PC-3 (cell line): ENCODE results near the gene COL19A1. TPM values are rescaled to one million over a fixed set of nuclear protein-coding genes. Genes with fewer than 3 reads are reported as not detected.

Source experiments
- ATAC-seq: fragments of 200-7000 bp; cut with Tn5 transposase; 2 replicates; pipeline ENCODE4 v1.9.1; 2020; ENCODE audit warnings: mild to moderate bottlenecking, moderate library complexity
- BruUV-seq: library from RNA; stranded (reverse); fragments of 400-500 nt; replicated peaks from 2 replicates; lab custom pipeline; 2021; lab: Mats Ljungman, UMichigan
- CTCF ChIA-PET: fragments of 300-600 bp; sonication (Branson Sonifier 250); formaldehyde crosslinking; loops from one replicate; lab custom pipeline; 2022; ENCODE audit warnings: antibody characterized with exemption; lab: Charles Lee
- POLR2A ChIA-PET: fragments of 300-600 bp; sonication (Branson Sonifier 250); formaldehyde crosslinking; loops from one replicate; lab custom pipeline; 2022; ENCODE audit warnings: antibody characterized with exemption; ENCODE audit not compliant: unreplicated experiment; lab: Charles Lee
- DNase-seq: peaks from one replicate; pipeline ENCODE4 v3.0.0-alpha.2; 2015
- H2AFZ ChIP-seq: fragments of 300-600 bp; sonication (generic); 2 replicates; pipeline ENCODE4 v1.6.0; 2016; ENCODE audit warnings: antibody characterized with exemption, low read length
- H3F3A ChIP-seq: fragments of 300-600 bp; sonication (generic); one replicate; pipeline ENCODE4 v1.6.0; 2017; ENCODE audit warnings: antibody characterized with exemption, low read length, control low read depth, mild to moderate bottlenecking; ENCODE audit not compliant: unreplicated experiment
- H3K27ac ChIP-seq: fragments of 300-600 bp; sonication (generic); 2 replicates; pipeline ENCODE4 v1.5.1; 2016; ENCODE audit warnings: mild to moderate bottlenecking, low read length
- H3K27me3 ChIP-seq: fragments of 300-600 bp; sonication (generic); 2 replicates; pipeline ENCODE4 v1.6.1; 2016; ENCODE audit warnings: low read length, mixed read lengths
- H3K36me3 ChIP-seq: fragments of 300-600 bp; sonication (generic); 2 replicates; pipeline ENCODE4 v1.6.1; 2016; ENCODE audit warnings: low read depth, mixed run types, low read length, mixed read lengths
- H3K4me1 ChIP-seq: fragments of 300-600 bp; sonication (generic); 2 replicates; pipeline ENCODE4 v1.5.1; 2016; ENCODE audit warnings: low read length; ENCODE audit not compliant: insufficient read depth
- H3K4me2 ChIP-seq: fragments of 300-600 bp; sonication (generic); 2 replicates; pipeline ENCODE4 v1.6.0; 2016; ENCODE audit warnings: low read length
- H3K4me3 ChIP-seq: fragments of 300-600 bp; sonication (generic); 2 replicates; pipeline ENCODE4 v1.5.1; 2016; ENCODE audit warnings: mild to moderate bottlenecking, low read length, mixed read lengths
- H3K79me2 ChIP-seq: fragments of 300-600 bp; sonication (generic); 2 replicates; pipeline ENCODE4 v1.6.1; 2017; ENCODE audit warnings: low read length, mixed read lengths
- H3K9ac ChIP-seq: fragments of 300-600 bp; sonication (generic); 2 replicates; pipeline ENCODE4 v1.6.0; 2016; ENCODE audit warnings: mild to moderate bottlenecking, low read length
- H3K9me2 ChIP-seq: fragments of 300-600 bp; sonication (generic); replicated peaks from 2 replicates; pipeline ENCODE4 v1.6.1; 2016; ENCODE audit warnings: mixed run types, low read length, mixed read lengths
- H3K9me3 ChIP-seq: fragments of 300-600 bp; sonication (generic); 2 replicates; pipeline ENCODE4 v1.6.1; 2016; ENCODE audit warnings: low read length, mixed read lengths
- H4K20me1 ChIP-seq: fragments of 300-600 bp; sonication (generic); 2 replicates; pipeline ENCODE4 v1.6.1; 2016; ENCODE audit warnings: low read length, mixed read lengths
- EZH2 ChIP-seq: fragments of 300-600 bp; sonication (generic); IDR thresholded peaks from one replicate; pipeline ENCODE4 v1.6.1; 2017; ENCODE audit warnings: antibody characterized with exemption, mild to moderate bottlenecking, low read length; ENCODE audit not compliant: unreplicated experiment
- EZH2phosphoT487 ChIP-seq: fragments of 300-600 bp; sonication (generic); IDR thresholded peaks from 2 replicates; pipeline ENCODE4 v1.6.1; 2018; ENCODE audit warnings: mild to moderate bottlenecking, antibody characterized with exemption, low read length, borderline replicate concordance
- intact Hi-C: fragments of 100-400 bp; cut with micrococcal nuclease; formaldehyde crosslinking; loops from 2 replicates; pipeline ENCODE4 v1.9.0; 2023
- total RNA-seq: library from RNA; depleted of rRNA; stranded (reverse); fragments of >200 nt; gene quantifications from 2 replicates; pipeline ENCODE4 v1.2.3, GENCODE V29; 2014
- TF ChIP-seq, protein P1 (sequence below): fragments of 300-600 bp; sonication (generic); conservative IDR thresholded peaks from 2 replicates; pipeline ENCODE4 v1.5.1; 2017; ENCODE audit warnings: antibody characterized with exemption, low read depth, mild to moderate bottlenecking, low read length

COL19A1 gene
- total RNA-seq, 1 experiment from 2014 or later = not detected

DNA sequence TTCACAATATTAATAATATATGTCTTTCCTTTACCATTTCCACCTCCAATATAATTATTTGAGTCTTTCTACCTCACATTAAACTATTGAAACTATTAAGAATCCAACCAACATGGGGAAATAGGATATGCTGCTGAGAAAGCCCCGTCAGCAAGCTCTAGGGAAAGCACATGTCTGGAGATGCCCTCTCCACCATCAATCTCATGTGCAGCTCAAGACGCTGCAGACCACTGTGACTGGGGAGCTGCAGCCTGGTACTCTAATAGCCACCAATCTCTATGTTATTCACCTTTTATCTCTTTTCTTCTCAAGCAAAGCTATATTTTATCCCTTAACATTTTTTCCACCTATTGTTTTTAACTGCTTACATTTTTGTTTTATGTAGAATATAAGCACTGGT, 386.2 kb downstream of the COL19A1 start:
- Histone ChIP-seq H3K4me3 (no peak overlapping the region), H3K4me2 (no peak overlapping the region), H4K20me1 (no peaks in the 10 kb centered on the region), H3K36me3 (no peaks in the 10 kb centered on the region), H3K27me3 (peaks cover 22% of the 10 kb centered on the region), H3K4me1 (no peaks in the 10 kb centered on the region), H3K27ac (no peak overlapping the region), H3K79me2 (no peaks in the 10 kb centered on the region), H3K9me3 (no peaks in the 10 kb centered on the region), H3K9me2 (no peaks in the 10 kb centered on the region), H2AFZ (no peak overlapping the region), H3F3A (no peaks in the 10 kb centered on the region), H3K9ac (no peak overlapping the region)
- BruUV-seq = no TSS peak
- ChIA-PET POLR2A (no interaction called here), CTCF (no interaction called here)
- ATAC-seq (no peak), DNase-seq (no peak)
- intact Hi-C loops = no loop called here
- TF ChIP-seq EZH2phosphoT487 = no peak
- TF ChIP-seq, protein P1, sequence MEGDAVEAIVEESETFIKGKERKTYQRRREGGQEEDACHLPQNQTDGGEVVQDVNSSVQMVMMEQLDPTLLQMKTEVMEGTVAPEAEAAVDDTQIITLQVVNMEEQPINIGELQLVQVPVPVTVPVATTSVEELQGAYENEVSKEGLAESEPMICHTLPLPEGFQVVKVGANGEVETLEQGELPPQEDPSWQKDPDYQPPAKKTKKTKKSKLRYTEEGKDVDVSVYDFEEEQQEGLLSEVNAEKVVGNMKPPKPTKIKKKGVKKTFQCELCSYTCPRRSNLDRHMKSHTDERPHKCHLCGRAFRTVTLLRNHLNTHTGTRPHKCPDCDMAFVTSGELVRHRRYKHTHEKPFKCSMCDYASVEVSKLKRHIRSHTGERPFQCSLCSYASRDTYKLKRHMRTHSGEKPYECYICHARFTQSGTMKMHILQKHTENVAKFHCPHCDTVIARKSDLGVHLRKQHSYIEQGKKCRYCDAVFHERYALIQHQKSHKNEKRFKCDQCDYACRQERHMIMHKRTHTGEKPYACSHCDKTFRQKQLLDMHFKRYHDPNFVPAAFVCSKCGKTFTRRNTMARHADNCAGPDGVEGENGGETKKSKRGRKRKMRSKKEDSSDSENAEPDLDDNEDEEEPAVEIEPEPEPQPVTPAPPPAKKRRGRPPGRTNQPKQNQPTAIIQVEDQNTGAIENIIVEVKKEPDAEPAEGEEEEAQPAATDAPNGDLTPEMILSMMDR = no peak
- no peak for TF ChIP-seq EZH2

DNA sequence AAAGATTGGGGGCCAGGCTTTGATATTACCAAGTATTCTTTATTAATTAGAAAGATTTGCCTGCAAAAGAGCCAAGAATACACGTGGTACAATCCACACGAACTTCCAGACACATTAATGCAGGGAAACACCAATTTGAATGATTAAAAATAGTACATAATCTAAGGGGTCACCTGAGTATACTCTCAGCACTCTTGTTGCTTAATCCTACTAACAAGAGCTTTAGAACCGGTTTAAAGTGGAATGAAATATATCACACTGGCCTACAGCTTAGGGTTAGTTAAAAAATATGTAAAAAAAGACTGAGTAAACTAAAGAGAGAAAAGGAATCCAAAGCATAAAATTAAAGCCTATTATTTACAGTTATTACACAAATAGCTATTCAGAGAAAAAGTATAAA, 387.6 kb downstream of the COL19A1 start:
- CTCF ChIA-PET = no interaction called here
- no peak overlapping the region for H3K27ac ChIP-seq
- POLR2A ChIA-PET = interaction anchor here (0.6 kb wide), 1 partner anchor 20 kb away, joined by 3 read pairs; no protein-coding TSS in a partner anchor
- no peak overlapping the region for H3K9ac ChIP-seq
- H3K9me3 ChIP-seq = no peaks in the 10 kb centered on the region
- no peak overlapping the region for H3K4me3 ChIP-seq
- H3K79me2 ChIP-seq = no peaks in the 10 kb centered on the region
- H3F3A ChIP-seq = no peaks in the 10 kb centered on the region
- H3K27me3 ChIP-seq = peaks cover 18% of the 10 kb centered on the region
- no peak overlapping the region for H3K4me2 ChIP-seq
- H2AFZ ChIP-seq = no peak overlapping the region
- ATAC-seq (no peak), DNase-seq (no peak)
- no peaks in the 10 kb centered on the region for H3K4me1 ChIP-seq
- TF ChIP-seq EZH2phosphoT487 (no peak), EZH2 (no peak)
- TF ChIP-seq, protein P1 = no peak
- no peaks in the 10 kb centered on the region for H3K36me3 ChIP-seq
- no TSS peak for BruUV-seq
- no peaks in the 10 kb centered on the region for H3K9me2 ChIP-seq
- intact Hi-C loops = no loop called here
- H4K20me1 ChIP-seq = no peaks in the 10 kb centered on the region

DNA sequence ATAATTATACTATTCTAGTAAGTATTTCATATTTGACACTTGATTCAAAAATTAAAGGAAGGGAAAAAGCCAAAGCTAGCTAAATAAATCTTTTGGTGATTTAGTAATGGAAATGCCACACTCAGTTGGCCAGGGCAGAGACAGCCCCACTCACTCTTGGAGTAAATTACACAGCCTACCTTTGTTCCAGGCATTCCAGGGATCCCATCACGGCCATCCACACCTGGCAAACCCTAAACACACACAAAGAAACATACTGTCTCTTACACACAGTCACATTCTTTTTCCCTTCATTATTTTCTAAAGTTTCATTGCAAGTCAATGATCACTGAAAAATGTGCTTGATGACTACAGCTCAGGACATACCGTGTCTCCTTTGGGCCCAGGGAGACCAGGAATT, 388.4 kb downstream of the COL19A1 start:
- no peaks in the 10 kb centered on the region for H3F3A ChIP-seq
- no peaks in the 10 kb centered on the region for H3K4me1 ChIP-seq
- TF ChIP-seq, protein P1 = no peak
- no peak for TF ChIP-seq EZH2phosphoT487
- TF ChIP-seq EZH2 = no peak
- no peaks in the 10 kb centered on the region for H3K9me3 ChIP-seq
- CTCF ChIA-PET = no interaction called here
- H3K4me3 ChIP-seq = no peak overlapping the region
- no peak overlapping the region for H3K27ac ChIP-seq
- H3K9me2 ChIP-seq = no peaks in the 10 kb centered on the region
- DNase-seq (no peak), ATAC-seq (no peak)
- peaks cover 9% of the 10 kb centered on the region; the same call in 1 of the 2 replicates for H3K27me3 ChIP-seq
- no peaks in the 10 kb centered on the region for H3K36me3 ChIP-seq
- H3K4me2 ChIP-seq = no peak overlapping the region
- no peaks in the 10 kb centered on the region for H3K79me2 ChIP-seq
- H4K20me1 ChIP-seq = no peaks in the 10 kb centered on the region
- H2AFZ ChIP-seq = no peak overlapping the region
- POLR2A ChIA-PET = no interaction called here
- intact Hi-C loops = no loop called here
- H3K9ac ChIP-seq = no peak overlapping the region
- BruUV-seq = no TSS peak
